LNCaP clone FGC (cell line): Measurements from ENCODE around the gene HAGHL.
"Not testable (repeated sequence)": the region's sequence is repeated elsewhere in the genome, so short reads cannot be mapped to it uniquely, and the experiment has no call there.

Experiments used
- DNase-seq: peaks from one replicate; pipeline ENCODE4 v3.0.0-alpha.2; 2011; ENCODE audit warnings: low read depth
- H3K4me3 ChIP-seq: 2 replicates; pipeline ENCODE4 v1.5.1; 2011; ENCODE audit warnings: mild to moderate bottlenecking, low read depth, low read length, control low read depth
- TF ChIP-seq, protein P1 (sequence below): IDR thresholded peaks from 2 replicates; pipeline ENCODE4 v1.5.1; 2012; ENCODE audit warnings: mild to moderate bottlenecking; ENCODE audit not compliant: control insufficient read depth, insufficient read depth; ENCODE audit errors: extremely low read depth

The HAGHL gene

DNA sequence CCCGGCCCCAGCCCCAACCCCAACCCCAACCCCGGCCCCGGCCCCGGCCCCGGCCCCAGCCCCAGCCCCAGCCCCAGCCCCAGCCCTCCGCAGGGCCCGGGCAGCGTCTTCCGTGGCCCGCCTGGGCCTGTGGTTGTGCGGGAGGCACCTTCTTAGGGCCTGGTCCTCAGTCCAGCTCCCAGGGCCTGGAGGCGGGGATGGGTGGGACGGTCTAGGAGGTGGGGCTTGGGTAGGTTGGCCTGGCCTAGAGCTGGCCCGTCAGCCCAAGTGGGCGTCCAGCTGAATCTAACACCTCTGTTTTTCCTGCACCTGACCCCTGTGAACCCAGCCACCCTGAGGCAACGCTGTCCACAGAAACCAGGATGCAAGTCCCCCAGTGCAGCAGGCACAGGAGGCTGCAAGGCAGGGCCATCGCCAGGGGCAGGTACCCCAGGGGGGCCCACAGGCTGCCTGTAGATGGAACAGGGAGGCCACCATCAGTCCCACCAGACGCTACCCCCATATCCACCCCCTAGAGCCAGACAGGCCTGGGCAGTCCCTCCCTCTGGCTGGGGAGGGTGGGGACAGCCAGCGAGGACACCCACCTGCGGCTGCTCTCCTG, 42.4 kb downstream of the HAGHL start:
- TF ChIP-seq, protein P1, sequence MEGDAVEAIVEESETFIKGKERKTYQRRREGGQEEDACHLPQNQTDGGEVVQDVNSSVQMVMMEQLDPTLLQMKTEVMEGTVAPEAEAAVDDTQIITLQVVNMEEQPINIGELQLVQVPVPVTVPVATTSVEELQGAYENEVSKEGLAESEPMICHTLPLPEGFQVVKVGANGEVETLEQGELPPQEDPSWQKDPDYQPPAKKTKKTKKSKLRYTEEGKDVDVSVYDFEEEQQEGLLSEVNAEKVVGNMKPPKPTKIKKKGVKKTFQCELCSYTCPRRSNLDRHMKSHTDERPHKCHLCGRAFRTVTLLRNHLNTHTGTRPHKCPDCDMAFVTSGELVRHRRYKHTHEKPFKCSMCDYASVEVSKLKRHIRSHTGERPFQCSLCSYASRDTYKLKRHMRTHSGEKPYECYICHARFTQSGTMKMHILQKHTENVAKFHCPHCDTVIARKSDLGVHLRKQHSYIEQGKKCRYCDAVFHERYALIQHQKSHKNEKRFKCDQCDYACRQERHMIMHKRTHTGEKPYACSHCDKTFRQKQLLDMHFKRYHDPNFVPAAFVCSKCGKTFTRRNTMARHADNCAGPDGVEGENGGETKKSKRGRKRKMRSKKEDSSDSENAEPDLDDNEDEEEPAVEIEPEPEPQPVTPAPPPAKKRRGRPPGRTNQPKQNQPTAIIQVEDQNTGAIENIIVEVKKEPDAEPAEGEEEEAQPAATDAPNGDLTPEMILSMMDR: no peak
- no peak overlapping the region for H3K4me3 ChIP-seq
- no peak for DNase-seq

GRCh38 chr16:769934-770333, 43.0 kb downstream of the HAGHL start:
- no peak for DNase-seq
- TF ChIP-seq, protein P1: no peak
- no peak overlapping the region for H3K4me3 ChIP-seq

- TF ChIP-seq, protein P1: no peak
- H3K4me3 ChIP-seq: no peak overlapping the region
- DNase-seq: no peak
Measured at GRCh38 chr16:770411-770810, 43.5 kb downstream of the HAGHL start.

DNA sequence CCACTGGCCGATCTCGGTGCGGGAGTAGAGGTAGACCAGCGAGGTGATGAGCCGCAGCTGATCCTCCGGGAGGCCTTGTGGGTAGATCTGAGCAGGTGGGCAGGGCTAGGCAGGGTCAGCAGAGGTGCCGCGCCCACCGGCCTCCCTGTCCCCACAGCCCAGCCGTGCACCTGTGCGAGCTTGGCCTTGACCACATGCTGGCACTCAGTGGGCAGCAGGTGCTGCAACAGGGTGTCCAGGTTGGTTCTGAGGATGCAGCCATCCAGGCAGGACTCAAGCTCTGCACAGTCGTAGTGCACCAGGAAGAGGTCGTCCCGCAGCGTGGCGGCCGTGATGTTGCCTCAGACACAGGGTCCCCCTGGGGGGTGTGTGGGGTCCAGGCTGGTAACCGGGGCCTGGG, 46.1 kb downstream of the HAGHL start:
- TF ChIP-seq, protein P1: no peak
- no peak for DNase-seq
- no peak overlapping the region for H3K4me3 ChIP-seq

DNA sequence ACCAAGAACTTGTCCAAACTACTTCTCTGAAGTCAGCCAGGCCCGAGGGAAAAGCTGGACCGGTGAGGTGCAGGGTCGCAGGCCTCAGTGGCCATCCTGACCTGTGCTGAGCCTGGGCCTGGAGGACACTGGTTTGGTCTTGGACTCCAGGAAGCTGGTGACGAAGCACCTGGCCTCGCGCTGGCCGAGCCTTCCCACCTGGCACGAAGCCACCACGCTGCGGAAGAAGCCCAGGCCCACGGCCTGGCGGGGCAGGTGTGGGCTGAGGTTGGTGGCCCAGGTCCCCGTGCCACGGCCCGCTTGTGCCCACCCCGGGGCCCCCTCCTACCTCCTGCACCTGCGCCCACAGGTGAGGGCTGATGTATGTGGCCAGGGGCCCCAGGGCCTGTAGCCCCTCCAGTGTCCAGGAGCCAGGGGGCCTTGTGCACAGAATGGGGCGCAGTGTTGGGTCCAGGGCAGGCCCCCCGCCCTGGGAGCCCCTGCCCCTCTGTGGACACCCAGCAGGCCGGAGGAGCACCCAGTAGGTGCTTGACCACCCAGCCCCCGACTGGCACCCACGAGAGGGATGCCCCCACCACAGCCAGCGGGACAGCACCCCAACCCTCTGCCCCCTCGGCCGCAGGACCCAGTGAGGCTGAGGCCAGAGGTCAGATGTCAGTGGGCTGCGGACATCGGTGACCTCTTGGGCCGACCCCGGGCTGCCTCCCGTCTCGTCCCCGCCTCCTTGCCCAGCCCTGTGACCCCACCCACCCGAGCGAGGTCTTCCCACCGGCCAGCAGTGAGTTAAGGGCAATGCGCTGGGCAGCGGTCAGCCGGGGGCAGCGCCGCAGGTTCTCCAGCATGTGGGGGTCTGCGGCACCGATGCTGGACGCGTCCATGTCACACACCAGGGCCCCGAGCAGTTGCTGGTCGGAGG, 47.4 kb downstream of the HAGHL start:
- no peak overlapping the region for H3K4me3 ChIP-seq
- no peak for DNase-seq
- TF ChIP-seq, protein P1: no peak

GRCh38 chr16:775236-775796, 48.4 kb downstream of the HAGHL start:
- no peak for DNase-seq

DNA sequence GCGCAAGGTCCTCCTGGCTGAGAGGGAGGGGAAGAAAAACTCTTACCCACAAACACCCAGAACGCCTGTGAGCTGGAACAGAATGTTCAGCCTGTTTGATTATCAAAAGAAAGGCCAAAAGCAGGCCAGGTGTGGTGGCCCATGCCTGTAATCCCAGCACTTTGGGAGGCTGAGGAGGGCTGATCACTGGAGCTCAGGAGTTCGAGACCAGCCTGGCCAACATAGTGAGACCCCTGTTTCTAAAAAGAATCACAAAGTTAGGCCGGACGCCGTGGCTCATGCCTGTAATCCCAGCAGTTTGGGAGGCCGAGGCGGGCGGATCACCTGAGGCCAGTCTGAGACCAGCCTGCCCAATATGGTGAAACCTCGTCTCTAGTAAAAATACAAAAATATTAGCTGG, 49.4 kb downstream of the HAGHL start:
- not testable (repeated sequence) for DNase-seq

More at GRCh38 chr16:775236-775796, 48.4 kb downstream of the HAGHL start:
- no peak overlapping the region for H3K4me3 ChIP-seq
- TF ChIP-seq, protein P1: no peak

More for the DNA sequence above, 49.4 kb downstream of the HAGHL start:
- not testable (repeated sequence) for H3K4me3 ChIP-seq
